ENCODE results near the gene CTTNBP2.

The CTTNBP2 gene

GRCh38 chr7:117774943-117775342 lies 98.3 kb downstream of the CTTNBP2 start:
- H4K8ac ChIP-seq (ENCODE audit: low read length): no peak overlapping the region
- no peak overlapping the region for H2BK15ac ChIP-seq (ENCODE audit: low read depth, poor library complexity, severe bottlenecking)
- H3K4me1 ChIP-seq (ENCODE audit: control insufficient read depth, insufficient read depth, low read depth, low read length): peaks cover 8% of the 10 kb centered on the region
- H3K14ac ChIP-seq (ENCODE audit: low read length in 2 of 2): no peak overlapping the region
- H2BK5ac ChIP-seq (ENCODE audit: low read depth, low read length, poor library complexity, severe bottlenecking): no peak overlapping the region
- no peak overlapping the region for H3K18ac ChIP-seq (ENCODE audit: low read depth in 1 of 2, low read length in 2 of 2)
- H3K9me3 ChIP-seq (ENCODE audit: control insufficient read depth, low read length): no peaks in the 10 kb centered on the region
- DNase-seq: no peak
- H3K27ac ChIP-seq (ENCODE audit: low read length, poor library complexity, severe bottlenecking): no peak overlapping the region
- H3K23ac ChIP-seq (ENCODE audit: low read length in 2 of 2): no peak overlapping the region
- H2AK5ac ChIP-seq (ENCODE audit: low read length, severe bottlenecking): no peak overlapping the region
- WGBS: no CpG with 5 or more reads among the region's 1 CpG
- no peak overlapping the region for H2AFZ ChIP-seq (ENCODE audit: low read depth, low read length)
- no peaks in the 10 kb centered on the region for H3K27me3 ChIP-seq (ENCODE audit: control insufficient read depth in 1 of 2, insufficient read depth in 1 of 2, low read length in 2 of 2)
- no peak overlapping the region for H3K4ac ChIP-seq (ENCODE audit: low read depth in 1 of 2, low read length in 2 of 2)
- H3K9ac ChIP-seq (ENCODE audit: low read length): no peak overlapping the region
- H2BK120ac ChIP-seq (ENCODE audit: low read depth, low read length): no peak overlapping the region
- H2BK12ac ChIP-seq (ENCODE audit: low read length in 2 of 2): no peak overlapping the region
- H3K79me1 ChIP-seq (replicated peaks; ENCODE audit: low read length, poor library complexity, severe bottlenecking): peaks cover 3% of the 10 kb centered on the region
- no peak overlapping the region for H3K4me3 ChIP-seq (ENCODE audit: insufficient read depth in 1 of 2, low read depth in 1 of 2, low read length in 2 of 2)
- H3K36me3 ChIP-seq (ENCODE audit: control insufficient read depth in 1 of 2, insufficient read depth in 2 of 2, low read depth in 1 of 2, low read length in 2 of 2): no peaks in the 10 kb centered on the region
- no peak overlapping the region for H3K4me2 ChIP-seq (ENCODE audit: low read length, poor library complexity, severe bottlenecking)
- H4K91ac ChIP-seq (ENCODE audit: low read length): no peak overlapping the region

DNA sequence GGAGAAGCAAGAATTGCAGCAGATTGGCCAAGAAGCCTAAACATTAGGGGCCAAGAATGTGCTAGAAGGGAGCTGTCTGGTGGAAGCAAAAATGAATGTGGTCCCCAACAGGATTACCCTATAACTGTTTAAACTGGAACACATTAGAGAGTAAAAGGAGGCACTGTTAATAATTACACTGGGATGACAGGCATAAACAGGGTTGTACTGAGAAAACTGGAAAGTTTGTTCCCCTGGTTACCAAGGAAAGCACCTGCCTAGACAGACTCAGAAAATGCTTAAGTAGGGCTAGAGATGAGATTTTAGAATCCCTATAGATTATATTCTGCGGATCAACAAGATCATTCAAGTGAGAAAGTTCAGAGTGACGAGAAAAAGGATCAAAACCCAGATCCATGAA lies 100.8 kb downstream of the CTTNBP2 start:
- no peak overlapping the region for H4K91ac ChIP-seq (ENCODE audit: low read length)
- H3K4me1 ChIP-seq (ENCODE audit: control insufficient read depth, insufficient read depth, low read depth, low read length): peaks cover 8% of the 10 kb centered on the region
- no peak for DNase-seq
- H3K79me1 ChIP-seq (replicated peaks; ENCODE audit: low read length, poor library complexity, severe bottlenecking): peaks cover 3% of the 10 kb centered on the region
- H3K27me3 ChIP-seq (ENCODE audit: control insufficient read depth in 1 of 2, insufficient read depth in 1 of 2, low read length in 2 of 2): no peaks in the 10 kb centered on the region
- H2BK120ac ChIP-seq (ENCODE audit: low read depth, low read length): no peak overlapping the region
- H3K4me2 ChIP-seq (ENCODE audit: low read length, poor library complexity, severe bottlenecking): no peak overlapping the region
- H3K18ac ChIP-seq (ENCODE audit: low read depth in 1 of 2, low read length in 2 of 2): no peak overlapping the region
- H2BK15ac ChIP-seq (ENCODE audit: low read depth, poor library complexity, severe bottlenecking): no peak overlapping the region
- no peak overlapping the region for H2BK12ac ChIP-seq (ENCODE audit: low read length in 2 of 2)
- no peaks in the 10 kb centered on the region for H3K36me3 ChIP-seq (ENCODE audit: control insufficient read depth in 1 of 2, insufficient read depth in 2 of 2, low read depth in 1 of 2, low read length in 2 of 2)
- H2BK5ac ChIP-seq (ENCODE audit: low read depth, low read length, poor library complexity, severe bottlenecking): no peak overlapping the region
- no peak overlapping the region for H3K23ac ChIP-seq (ENCODE audit: low read length in 2 of 2)
- no peak overlapping the region for H3K4ac ChIP-seq (ENCODE audit: low read depth in 1 of 2, low read length in 2 of 2)
- no peaks in the 10 kb centered on the region for H3K9me3 ChIP-seq (ENCODE audit: control insufficient read depth, low read length)
- H3K27ac ChIP-seq (ENCODE audit: low read length, poor library complexity, severe bottlenecking): no peak overlapping the region
- no peak overlapping the region for H2AFZ ChIP-seq (ENCODE audit: low read depth, low read length)
- no peak overlapping the region for H3K9ac ChIP-seq (ENCODE audit: low read length)
- H2AK5ac ChIP-seq (ENCODE audit: low read length, severe bottlenecking): no peak overlapping the region
- H3K14ac ChIP-seq (ENCODE audit: low read length in 2 of 2): no peak overlapping the region
- H3K4me3 ChIP-seq (ENCODE audit: insufficient read depth in 1 of 2, low read depth in 1 of 2, low read length in 2 of 2): no peak overlapping the region
- 100% methylated on average over 2 of the region's 2 CpGs for WGBS
- H4K8ac ChIP-seq (ENCODE audit: low read length): no peak overlapping the region

DNA sequence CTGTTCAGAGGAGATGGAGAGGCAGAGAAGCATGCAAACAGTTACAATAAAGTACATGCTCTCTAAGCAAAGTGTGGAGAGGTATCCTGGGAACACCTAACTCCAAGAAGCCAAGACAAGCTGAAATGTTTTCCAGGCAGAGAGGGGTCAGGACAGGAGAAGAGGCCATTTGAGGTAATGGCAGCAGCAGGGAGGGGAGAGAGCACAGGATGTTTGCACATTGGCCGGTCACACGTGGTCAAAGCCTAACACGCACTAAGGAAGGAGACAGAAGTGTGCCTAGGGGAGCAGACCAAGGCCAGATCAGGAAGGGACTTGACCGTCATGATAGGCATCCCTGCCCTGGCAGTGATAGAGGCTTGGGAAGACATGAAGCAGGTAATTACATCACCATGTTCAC lies 101.5 kb downstream of the CTTNBP2 start:
- Histone ChIP-seq H3K23ac (ENCODE audit: low read length in 2 of 2) (no peak overlapping the region), H3K18ac (ENCODE audit: low read depth in 1 of 2, low read length in 2 of 2) (no peak overlapping the region), H3K27ac (ENCODE audit: low read length, poor library complexity, severe bottlenecking) (no peak overlapping the region), H3K14ac (ENCODE audit: low read length in 2 of 2) (no peak overlapping the region), H2BK15ac (ENCODE audit: low read depth, poor library complexity, severe bottlenecking) (no peak overlapping the region), H2BK12ac (ENCODE audit: low read length in 2 of 2) (peak overlapping the region in 1 of 2 experiments; percentile 6), H2AFZ (ENCODE audit: low read depth, low read length) (no peak overlapping the region), H3K4ac (ENCODE audit: low read depth in 1 of 2, low read length in 2 of 2) (no peak overlapping the region), H3K27me3 (ENCODE audit: control insufficient read depth in 1 of 2, insufficient read depth in 1 of 2, low read length in 2 of 2) (no peaks in the 10 kb centered on the region), H2BK5ac (ENCODE audit: low read depth, low read length, poor library complexity, severe bottlenecking) (no peak overlapping the region), H3K4me3 (ENCODE audit: insufficient read depth in 1 of 2, low read depth in 1 of 2, low read length in 2 of 2) (no peak overlapping the region), H3K36me3 (ENCODE audit: control insufficient read depth in 1 of 2, insufficient read depth in 2 of 2, low read depth in 1 of 2, low read length in 2 of 2) (no peaks in the 10 kb centered on the region), H3K4me1 (ENCODE audit: control insufficient read depth, insufficient read depth, low read depth, low read length) (peaks cover 6% of the 10 kb centered on the region), H3K79me1 (replicated peaks; ENCODE audit: low read length, poor library complexity, severe bottlenecking) (peaks cover 3% of the 10 kb centered on the region), H4K8ac (ENCODE audit: low read length) (no peak overlapping the region), H3K9me3 (ENCODE audit: control insufficient read depth, low read length) (no peaks in the 10 kb centered on the region), H2AK5ac (ENCODE audit: low read length, severe bottlenecking) (no peak overlapping the region), H3K4me2 (ENCODE audit: low read length, poor library complexity, severe bottlenecking) (no peak overlapping the region), H2BK120ac (ENCODE audit: low read depth, low read length) (no peak overlapping the region), H3K9ac (ENCODE audit: low read length) (no peak overlapping the region), H4K91ac (ENCODE audit: low read length) (no peak overlapping the region)
- WGBS: 92% methylated on average over 4 of the region's 4 CpGs
- no peak for DNase-seq

DNA sequence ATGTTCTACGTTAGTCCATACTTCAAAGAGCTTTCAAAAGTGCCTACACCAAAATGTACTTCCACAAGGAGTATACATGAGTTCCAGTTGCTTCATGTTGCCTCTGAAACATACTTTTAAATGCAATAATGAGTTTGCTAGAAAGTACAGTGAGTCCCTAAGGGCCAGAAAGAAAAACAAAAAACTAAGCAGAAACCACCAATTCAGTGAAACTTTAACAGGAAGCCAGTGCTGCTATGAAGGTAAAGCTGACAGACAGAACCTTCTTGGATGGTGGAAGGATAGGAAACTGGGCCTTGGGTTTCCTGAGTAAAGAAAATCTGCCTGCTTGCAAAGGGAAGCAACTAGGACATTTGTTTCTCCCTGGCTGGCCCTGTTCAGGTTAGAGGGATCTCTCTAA lies 104.2 kb downstream of the CTTNBP2 start:
- Histone ChIP-seq H2AK5ac (ENCODE audit: low read length, severe bottlenecking) (no peak overlapping the region), H3K18ac (ENCODE audit: low read depth in 1 of 2, low read length in 2 of 2) (no peak overlapping the region)
- DNase-seq: no peak

More for the DNA sequence above, 104.2 kb downstream of the CTTNBP2 start:
- no peak overlapping the region for H3K27ac ChIP-seq (ENCODE audit: low read length, poor library complexity, severe bottlenecking)
- H3K9me3 ChIP-seq (ENCODE audit: control insufficient read depth, low read length): no peaks in the 10 kb centered on the region
- peaks cover 6% of the 10 kb centered on the region for H3K4me1 ChIP-seq (ENCODE audit: control insufficient read depth, insufficient read depth, low read depth, low read length)
- H4K8ac ChIP-seq (ENCODE audit: low read length): no peak overlapping the region
- no peak overlapping the region for H4K91ac ChIP-seq (ENCODE audit: low read length)
- no peak overlapping the region for H2BK12ac ChIP-seq (ENCODE audit: low read length in 2 of 2)
- no peak overlapping the region for H3K23ac ChIP-seq (ENCODE audit: low read length in 2 of 2)
- no peak overlapping the region for H2BK120ac ChIP-seq (ENCODE audit: low read depth, low read length)
- no peak overlapping the region for H3K4me2 ChIP-seq (ENCODE audit: low read length, poor library complexity, severe bottlenecking)
- H2AFZ ChIP-seq (ENCODE audit: low read depth, low read length): no peak overlapping the region
- H3K9ac ChIP-seq (ENCODE audit: low read length): no peak overlapping the region
- peaks cover 3% of the 10 kb centered on the region for H3K79me1 ChIP-seq (replicated peaks; ENCODE audit: low read length, poor library complexity, severe bottlenecking)
- H2BK15ac ChIP-seq (ENCODE audit: low read depth, poor library complexity, severe bottlenecking): no peak overlapping the region
- no peak overlapping the region for H3K14ac ChIP-seq (ENCODE audit: low read length in 2 of 2)
- 91% methylated on average over 1 of the region's 1 CpG for WGBS
- H2BK5ac ChIP-seq (ENCODE audit: low read depth, low read length, poor library complexity, severe bottlenecking): no peak overlapping the region
- no peak overlapping the region for H3K4ac ChIP-seq (ENCODE audit: low read depth in 1 of 2, low read length in 2 of 2)
- no peaks in the 10 kb centered on the region for H3K27me3 ChIP-seq (ENCODE audit: control insufficient read depth in 1 of 2, insufficient read depth in 1 of 2, low read length in 2 of 2)
- no peak overlapping the region for H3K4me3 ChIP-seq (ENCODE audit: insufficient read depth in 1 of 2, low read depth in 1 of 2, low read length in 2 of 2)
- no peaks in the 10 kb centered on the region for H3K36me3 ChIP-seq (ENCODE audit: control insufficient read depth in 1 of 2, insufficient read depth in 2 of 2, low read depth in 1 of 2, low read length in 2 of 2)
